HEK293 (cell line): ENCODE measurements around the gene PIK3R3.

Experiments used
- CTCF ChIA-PET: fragments of 350-600 bp; formaldehyde crosslinking; extraction: SDS; loops from one replicate; lab custom pipeline; 2021; ENCODE audit warnings: antibody characterized with exemption; lab: Yijun Ruan, JAX
- POLR2A ChIA-PET: fragments of 300-600 bp; formaldehyde crosslinking; extraction: SDS; loops from one replicate; lab custom pipeline; 2020; ENCODE audit warnings: antibody characterized with exemption, inconsistent platforms; lab: Yijun Ruan, JAX
- H3K27ac ChIP-seq: fragments of 200-500 bp; sonication (Bioruptor generic); 2 replicates; pipeline ENCODE4 v1.5.1; 2014; ENCODE audit warnings: low read depth, low read length, control low read depth, inconsistent platforms; ENCODE audit errors: extremely low read depth
- H3K36me3 ChIP-seq, 2 experiments: fragments of 200-500 bp in 1 of 2; sonication (Bioruptor generic) in 1 of 2; 1 replicate in 1 of 2; 2 replicates in 1 of 2; pipeline ENCODE4 v1.5.1; 2014 to 2017; ENCODE audit warnings: inconsistent platforms in 2 of 2, low read length in 2 of 2; ENCODE audit not compliant: control insufficient read depth in 2 of 2, insufficient read depth in 1 of 2
- H3K4me1 ChIP-seq: fragments of 200-500 bp; sonication (Bioruptor generic); 2 replicates; pipeline ENCODE4 v1.5.1; 2014; ENCODE audit warnings: mild to moderate bottlenecking, low read length, inconsistent platforms; ENCODE audit not compliant: control insufficient read depth, insufficient read depth
- H3K4me3 ChIP-seq: 2 replicates; pipeline ENCODE4 v1.5.1; 2011; ENCODE audit warnings: low read depth, mild to moderate bottlenecking, control low read depth, low read length, moderate library complexity
- H3K9me3 ChIP-seq: fragments of 200-500 bp; sonication (Bioruptor generic); 2 replicates; pipeline ENCODE4 v1.5.1; 2014; ENCODE audit warnings: low read depth, low read length, inconsistent platforms; ENCODE audit not compliant: control insufficient read depth, insufficient read depth
- OSR2 ChIP-seq: fragments of 450-650 bp; formaldehyde crosslinking; IDR thresholded peaks from 2 replicates; pipeline ENCODE4 v1.5.1; 2016; ENCODE audit warnings: missing biosample characterization, missing genetic modification characterization
- PRDM6 ChIP-seq: fragments of 450-650 bp; formaldehyde crosslinking; IDR thresholded peaks from 2 replicates; pipeline ENCODE4 v1.5.1; 2017; ENCODE audit warnings: missing biosample characterization, missing genetic modification characterization
- SP7 ChIP-seq: fragments of 450-650 bp; formaldehyde crosslinking; IDR thresholded peaks from 2 replicates; pipeline ENCODE4 v1.5.1; 2016; ENCODE audit warnings: missing biosample characterization, missing genetic modification characterization
- ZBTB17 ChIP-seq: fragments of 450-650 bp; formaldehyde crosslinking; IDR thresholded peaks from 2 replicates; pipeline ENCODE4 v1.5.1; 2016; ENCODE audit warnings: missing biosample characterization, missing genetic modification characterization
- ZNF169 ChIP-seq: fragments of 450-650 bp; formaldehyde crosslinking; IDR thresholded peaks from 2 replicates; pipeline ENCODE4 v1.5.1; 2016; ENCODE audit warnings: missing biosample characterization, missing genetic modification characterization
- ZNF391 ChIP-seq: fragments of 450-650 bp; formaldehyde crosslinking; IDR thresholded peaks from 2 replicates; pipeline ENCODE4 v1.5.1; 2016; ENCODE audit warnings: low read depth, missing biosample characterization, missing genetic modification characterization, borderline replicate concordance
- ZNF555 ChIP-seq: fragments of 450-650 bp; formaldehyde crosslinking; conservative IDR thresholded peaks from 2 replicates; pipeline ENCODE4 v1.5.1; 2017; ENCODE audit warnings: missing biosample characterization, mild to moderate bottlenecking, missing genetic modification characterization, inconsistent platforms
- ZNF596 ChIP-seq: fragments of 450-650 bp; IDR thresholded peaks from 2 replicates; pipeline ENCODE4 v1.5.0; 2018; ENCODE audit warnings: missing biosample characterization, mild to moderate bottlenecking, missing genetic modification characterization, moderate library complexity
- ZNF747 ChIP-seq: fragments of 450-650 bp; formaldehyde crosslinking; IDR thresholded peaks from 2 replicates; pipeline ENCODE4 v1.5.1; 2016; ENCODE audit warnings: missing biosample characterization, missing genetic modification characterization
- ZSCAN18 ChIP-seq: fragments of 450-650 bp; formaldehyde crosslinking; IDR thresholded peaks from 2 replicates; pipeline ENCODE4 v1.5.1; 2016; ENCODE audit warnings: missing biosample characterization, missing genetic modification characterization
- TF ChIP-seq, protein P1 (sequence below): fragments of 450-650 bp; formaldehyde crosslinking; IDR thresholded peaks from 2 replicates; pipeline ENCODE4 v1.5.1; 2016; ENCODE audit warnings: missing biosample characterization, missing genetic modification characterization, borderline replicate concordance

PIK3R3 gene

DNA sequence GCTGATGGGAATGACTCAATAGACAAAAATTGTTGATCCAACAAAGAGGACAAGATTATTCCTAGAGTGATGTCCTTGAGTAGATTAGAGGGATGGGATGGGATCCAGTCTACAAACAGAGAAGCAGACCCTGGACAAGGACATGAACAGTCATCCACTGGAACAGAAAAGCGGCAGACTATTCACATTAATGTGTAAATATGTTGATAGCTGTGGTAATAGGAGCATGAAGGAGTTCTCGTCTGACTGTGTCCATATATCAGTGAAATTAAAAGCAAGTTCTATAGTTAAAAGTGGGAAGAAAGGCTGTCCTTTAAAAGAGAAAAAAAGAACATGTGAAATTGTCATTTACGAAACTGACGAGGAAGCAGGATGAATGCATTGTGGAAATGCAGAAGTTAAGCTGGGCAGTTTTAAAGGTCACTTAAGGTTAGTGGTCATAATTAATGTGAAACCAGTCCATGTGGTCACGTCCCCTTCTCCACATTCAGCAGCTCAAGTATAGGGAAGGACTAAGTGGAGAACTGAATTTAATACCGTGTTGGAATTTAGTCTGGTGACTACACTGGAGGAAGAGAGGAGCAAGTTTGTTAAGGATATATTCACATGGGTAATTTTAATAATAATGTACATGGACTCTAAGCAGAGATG lies 62.1 kb downstream of the PIK3R3 start (continued):
- TF ChIP-seq, protein P1, sequence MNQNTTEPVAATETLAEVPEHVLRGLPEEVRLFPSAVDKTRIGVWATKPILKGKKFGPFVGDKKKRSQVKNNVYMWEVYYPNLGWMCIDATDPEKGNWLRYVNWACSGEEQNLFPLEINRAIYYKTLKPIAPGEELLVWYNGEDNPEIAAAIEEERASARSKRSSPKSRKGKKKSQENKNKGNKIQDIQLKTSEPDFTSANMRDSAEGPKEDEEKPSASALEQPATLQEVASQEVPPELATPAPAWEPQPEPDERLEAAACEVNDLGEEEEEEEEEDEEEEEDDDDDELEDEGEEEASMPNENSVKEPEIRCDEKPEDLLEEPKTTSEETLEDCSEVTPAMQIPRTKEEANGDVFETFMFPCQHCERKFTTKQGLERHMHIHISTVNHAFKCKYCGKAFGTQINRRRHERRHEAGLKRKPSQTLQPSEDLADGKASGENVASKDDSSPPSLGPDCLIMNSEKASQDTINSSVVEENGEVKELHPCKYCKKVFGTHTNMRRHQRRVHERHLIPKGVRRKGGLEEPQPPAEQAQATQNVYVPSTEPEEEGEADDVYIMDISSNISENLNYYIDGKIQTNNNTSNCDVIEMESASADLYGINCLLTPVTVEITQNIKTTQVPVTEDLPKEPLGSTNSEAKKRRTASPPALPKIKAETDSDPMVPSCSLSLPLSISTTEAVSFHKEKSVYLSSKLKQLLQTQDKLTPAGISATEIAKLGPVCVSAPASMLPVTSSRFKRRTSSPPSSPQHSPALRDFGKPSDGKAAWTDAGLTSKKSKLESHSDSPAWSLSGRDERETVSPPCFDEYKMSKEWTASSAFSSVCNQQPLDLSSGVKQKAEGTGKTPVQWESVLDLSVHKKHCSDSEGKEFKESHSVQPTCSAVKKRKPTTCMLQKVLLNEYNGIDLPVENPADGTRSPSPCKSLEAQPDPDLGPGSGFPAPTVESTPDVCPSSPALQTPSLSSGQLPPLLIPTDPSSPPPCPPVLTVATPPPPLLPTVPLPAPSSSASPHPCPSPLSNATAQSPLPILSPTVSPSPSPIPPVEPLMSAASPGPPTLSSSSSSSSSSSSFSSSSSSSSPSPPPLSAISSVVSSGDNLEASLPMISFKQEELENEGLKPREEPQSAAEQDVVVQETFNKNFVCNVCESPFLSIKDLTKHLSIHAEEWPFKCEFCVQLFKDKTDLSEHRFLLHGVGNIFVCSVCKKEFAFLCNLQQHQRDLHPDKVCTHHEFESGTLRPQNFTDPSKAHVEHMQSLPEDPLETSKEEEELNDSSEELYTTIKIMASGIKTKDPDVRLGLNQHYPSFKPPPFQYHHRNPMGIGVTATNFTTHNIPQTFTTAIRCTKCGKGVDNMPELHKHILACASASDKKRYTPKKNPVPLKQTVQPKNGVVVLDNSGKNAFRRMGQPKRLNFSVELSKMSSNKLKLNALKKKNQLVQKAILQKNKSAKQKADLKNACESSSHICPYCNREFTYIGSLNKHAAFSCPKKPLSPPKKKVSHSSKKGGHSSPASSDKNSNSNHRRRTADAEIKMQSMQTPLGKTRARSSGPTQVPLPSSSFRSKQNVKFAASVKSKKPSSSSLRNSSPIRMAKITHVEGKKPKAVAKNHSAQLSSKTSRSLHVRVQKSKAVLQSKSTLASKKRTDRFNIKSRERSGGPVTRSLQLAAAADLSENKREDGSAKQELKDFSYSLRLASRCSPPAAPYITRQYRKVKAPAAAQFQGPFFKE (tag by site-specific recombination): no peak
- TF ChIP-seq ZBTB17 (tag by site-specific recombination) (no peak), ZNF747 (tag by site-specific recombination) (no peak)

GRCh38 chr1:46068525-46068924 lies 63.9 kb downstream of the PIK3R3 start:
- peaks cover 7% of the 10 kb centered on the region for H3K4me1 ChIP-seq
- ChIA-PET CTCF (interaction anchor here (1.4 to 2.3 kb wide), 3 partner anchors 111 to 156 kb away, joined by 3 to 8 read pairs (median 6); no protein-coding TSS in a partner anchor), POLR2A (interaction anchor here (1.0 kb wide), 1 partner anchor 27 kb away, joined by 3 read pairs; no protein-coding TSS in a partner anchor)
- TF ChIP-seq ZNF596 (tag by site-specific recombination) (no peak), ZSCAN18 (no peak), ZNF555 (tag by site-specific recombination) (no peak), ZNF169 (tag by site-specific recombination) (no peak)
- no peak overlapping the region for H3K4me3 ChIP-seq
- H3K36me3 ChIP-seq: peaks cover 3 to 25% of the 10 kb centered on the region in 2 experiments; a peak in 2 of 3 replicates
- no peaks in the 10 kb centered on the region for H3K9me3 ChIP-seq
- H3K27ac ChIP-seq: no peak overlapping the region

DNA sequence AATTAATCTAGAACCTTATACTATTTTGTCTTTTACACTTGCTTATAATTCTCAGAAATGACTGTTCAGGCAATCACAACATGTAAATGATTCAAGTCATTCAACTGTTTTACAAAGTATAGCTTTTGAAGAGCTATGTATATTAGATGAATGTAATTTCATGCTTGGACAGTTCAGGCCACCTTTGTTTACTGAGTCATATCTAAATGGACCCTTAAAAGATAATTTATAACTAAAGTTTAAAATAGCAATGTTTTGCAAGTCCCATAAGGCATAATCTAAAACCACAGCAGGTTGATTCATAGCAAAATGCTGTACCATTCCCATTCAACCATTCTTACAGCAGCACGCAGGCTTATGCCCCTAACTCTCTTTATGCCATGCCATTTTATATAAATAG lies 64.8 kb downstream of the PIK3R3 start:
- Histone ChIP-seq H3K9me3 (no peaks in the 10 kb centered on the region), H3K27ac (no peak overlapping the region), H3K4me3 (no peak overlapping the region), H3K36me3 (peaks cover 8 to 25% of the 10 kb centered on the region in 2 experiments; a peak in 2 of 3 replicates), H3K4me1 (peaks cover 7% of the 10 kb centered on the region)
- ChIA-PET CTCF (interaction anchor here (1.4 to 2.3 kb wide), 3 partner anchors 112 to 156 kb away, joined by 3 to 8 read pairs (median 6); no protein-coding TSS in a partner anchor), POLR2A (no interaction called here)
- TF ChIP-seq ZNF391 (tag by site-specific recombination) (no peak), OSR2 (tag by site-specific recombination) (peak; percentile 37; the same call in 1 of the 2 replicates), PRDM6 (tag by site-specific recombination) (peak; percentile 67), SP7 (tag by site-specific recombination) (peak; percentile 64)
